Liver (tissue), 3 donors: ENCODE measurements around the gene TMEM204.

ENCODE experiments used
- CTCF ChIP-seq: fragments of 150-350 bp; IDR thresholded peaks from 2 replicates; pipeline ENCODE4 v1.5.1; 2017; ENCODE audit warnings: improper control_type of control experiment, low read depth, low read length; ENCODE audit not compliant: missing input control
- EGR1 ChIP-seq, 2 donors: IDR thresholded peaks; 2 replicates each; pipeline ENCODE4 v1.6.1; 2016 to 2018; ENCODE audit warnings: antibody characterized with exemption in 2 of 2, low read depth in 2 of 2
- GABPA ChIP-seq, 2 donors: IDR thresholded peaks in 1 of 2; conservative IDR thresholded peaks in 1 of 2; 2 replicates each; pipeline ENCODE4 v1.6.1; 2016; ENCODE audit warnings: antibody characterized with exemption in 2 of 2, mild to moderate bottlenecking in 1 of 2, moderate library complexity in 1 of 2
- HNF4A ChIP-seq, 2 donors: conservative IDR thresholded peaks; 2 replicates each; pipeline ENCODE4 v1.6.1; 2016; ENCODE audit warnings: antibody characterized with exemption in 2 of 2, mild to moderate bottlenecking in 2 of 2
- NR2F2 ChIP-seq: IDR thresholded peaks from 2 replicates; pipeline ENCODE4 v1.6.1; 2016; ENCODE audit warnings: antibody characterized with exemption
- RAD21 ChIP-seq, 2 donors: IDR thresholded peaks; 2 replicates each; pipeline ENCODE4 v1.6.1; 2016; ENCODE audit warnings: antibody characterized with exemption in 2 of 2, mild to moderate bottlenecking in 2 of 2
- TAF1 ChIP-seq: conservative IDR thresholded peaks from 2 replicates; pipeline ENCODE4 v1.6.1; 2016; ENCODE audit warnings: antibody characterized with exemption, mild to moderate bottlenecking
- TF ChIP-seq, protein P1 (sequence below): IDR thresholded peaks from 2 replicates; pipeline ENCODE4 v1.6.1; 2016; ENCODE audit warnings: antibody characterized with exemption
- TF ChIP-seq, protein P2 (sequence below): IDR thresholded peaks from 2 replicates; pipeline ENCODE4 v1.6.1; 2016; ENCODE audit warnings: antibody characterized with exemption, mild to moderate bottlenecking
- donor health status: healthy.
- donor health status: healthy.

DNA sequence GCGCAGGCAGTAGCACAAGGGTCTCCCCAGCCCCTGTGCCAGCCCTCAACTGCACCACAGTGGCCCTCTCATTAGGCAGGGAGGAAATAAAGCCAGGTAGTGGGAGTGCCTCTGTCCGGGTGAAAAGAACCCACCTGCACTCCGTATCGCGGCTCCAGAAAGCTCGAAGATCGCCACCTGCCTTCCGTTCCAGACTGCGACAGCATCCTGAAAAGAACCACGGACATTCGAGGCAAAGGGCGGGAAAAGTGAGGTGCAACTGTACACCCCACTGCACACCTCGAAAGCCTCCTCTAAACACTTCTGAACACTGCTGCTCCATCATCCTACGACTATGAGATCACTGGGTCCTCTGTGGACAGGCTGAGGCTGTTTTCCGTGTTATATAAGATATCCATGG lies 49.7 kb downstream of the TMEM204 start:
- TF ChIP-seq, protein P1, sequence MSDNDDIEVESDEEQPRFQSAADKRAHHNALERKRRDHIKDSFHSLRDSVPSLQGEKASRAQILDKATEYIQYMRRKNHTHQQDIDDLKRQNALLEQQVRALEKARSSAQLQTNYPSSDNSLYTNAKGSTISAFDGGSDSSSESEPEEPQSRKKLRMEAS: no peak
- TF ChIP-seq CTCF: no peak
- TF ChIP-seq NR2F2: no peak
- no peak for TF ChIP-seq HNF4A (conservative IDR thresholded peaks at IDR 0.05)
- no peak for TF ChIP-seq EGR1 (IDR thresholded peaks at IDR 0.05; ENCODE audit: low read depth in 2 of 2)
- no peak for TF ChIP-seq TAF1
- no peak for TF ChIP-seq GABPA (IDR thresholded peaks at IDR 0.05 in 1 of 2, conservative IDR thresholded peaks at IDR 0.05 in 1 of 2)
- TF ChIP-seq RAD21 (IDR thresholded peaks at IDR 0.05): no peak
- TF ChIP-seq, protein P2, sequence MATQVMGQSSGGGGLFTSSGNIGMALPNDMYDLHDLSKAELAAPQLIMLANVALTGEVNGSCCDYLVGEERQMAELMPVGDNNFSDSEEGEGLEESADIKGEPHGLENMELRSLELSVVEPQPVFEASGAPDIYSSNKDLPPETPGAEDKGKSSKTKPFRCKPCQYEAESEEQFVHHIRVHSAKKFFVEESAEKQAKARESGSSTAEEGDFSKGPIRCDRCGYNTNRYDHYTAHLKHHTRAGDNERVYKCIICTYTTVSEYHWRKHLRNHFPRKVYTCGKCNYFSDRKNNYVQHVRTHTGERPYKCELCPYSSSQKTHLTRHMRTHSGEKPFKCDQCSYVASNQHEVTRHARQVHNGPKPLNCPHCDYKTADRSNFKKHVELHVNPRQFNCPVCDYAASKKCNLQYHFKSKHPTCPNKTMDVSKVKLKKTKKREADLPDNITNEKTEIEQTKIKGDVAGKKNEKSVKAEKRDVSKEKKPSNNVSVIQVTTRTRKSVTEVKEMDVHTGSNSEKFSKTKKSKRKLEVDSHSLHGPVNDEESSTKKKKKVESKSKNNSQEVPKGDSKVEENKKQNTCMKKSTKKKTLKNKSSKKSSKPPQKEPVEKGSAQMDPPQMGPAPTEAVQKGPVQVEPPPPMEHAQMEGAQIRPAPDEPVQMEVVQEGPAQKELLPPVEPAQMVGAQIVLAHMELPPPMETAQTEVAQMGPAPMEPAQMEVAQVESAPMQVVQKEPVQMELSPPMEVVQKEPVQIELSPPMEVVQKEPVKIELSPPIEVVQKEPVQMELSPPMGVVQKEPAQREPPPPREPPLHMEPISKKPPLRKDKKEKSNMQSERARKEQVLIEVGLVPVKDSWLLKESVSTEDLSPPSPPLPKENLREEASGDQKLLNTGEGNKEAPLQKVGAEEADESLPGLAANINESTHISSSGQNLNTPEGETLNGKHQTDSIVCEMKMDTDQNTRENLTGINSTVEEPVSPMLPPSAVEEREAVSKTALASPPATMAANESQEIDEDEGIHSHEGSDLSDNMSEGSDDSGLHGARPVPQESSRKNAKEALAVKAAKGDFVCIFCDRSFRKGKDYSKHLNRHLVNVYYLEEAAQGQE: no peak
